Fibroblast of lung (primary cell): ENCODE results near the gene KLHL33. TPM values are rescaled to one million over a fixed set of nuclear protein-coding genes. Genes with fewer than 3 reads are reported as not detected.
"Not testable (repeated sequence)": the region's sequence is repeated elsewhere in the genome, so short reads cannot be mapped to it uniquely, and the experiment has no call there.

Experiments used
- DNase-seq, 2 donors: peaks; one replicate each; pipeline versions ENCODE4 v3.0.0 to v3.0.0-alpha.2; 2010; ENCODE audit warnings: low read depth in 2 of 2
- H2AFZ ChIP-seq: 2 replicates; pipeline ENCODE4 v1.5.1; 2012; ENCODE audit warnings: low read length, control low read depth, inconsistent platforms
- H3K27ac ChIP-seq: 2 replicates; pipeline ENCODE4 v1.5.1; 2011; ENCODE audit warnings: low read length, control low read depth; ENCODE audit not compliant: insufficient read depth
- H3K27me3 ChIP-seq: 2 replicates; pipeline ENCODE4 v1.5.1; 2011; ENCODE audit warnings: mild to moderate bottlenecking, low read length; ENCODE audit not compliant: control insufficient read depth, insufficient read depth
- H3K36me3 ChIP-seq: 2 replicates; pipeline ENCODE4 v1.5.1; 2011; ENCODE audit warnings: low read length; ENCODE audit not compliant: control insufficient read depth, insufficient read depth
- H3K4me1 ChIP-seq: 2 replicates; pipeline ENCODE4 v1.5.1; 2011; ENCODE audit warnings: low read length; ENCODE audit not compliant: control insufficient read depth, insufficient read depth; ENCODE audit errors: extremely low read depth
- H3K4me2 ChIP-seq: 2 replicates; pipeline ENCODE4 v1.5.1; 2011; ENCODE audit warnings: low read length, control low read depth; ENCODE audit not compliant: insufficient read depth; ENCODE audit errors: extremely low read depth
- H3K4me3 ChIP-seq, 4 experiments: fragments of 200-600 bp in 1 of 4; sonication (generic) in 1 of 4; replicated peaks in 1 of 4; 2 replicates each; pipeline ENCODE4 v1.5.1; 2011 to 2016; ENCODE audit warnings: low read length in 4 of 4, low read depth in 3 of 4, mild to moderate bottlenecking in 3 of 4, control low read depth in 2 of 4, inconsistent platforms in 1 of 4, mixed read lengths in 1 of 4; ENCODE audit not compliant: insufficient read depth in 1 of 4; ENCODE audit errors: control extremely low read depth in 1 of 4
- H3K79me2 ChIP-seq: 2 replicates; pipeline ENCODE4 v1.5.1; 2012; ENCODE audit warnings: mild to moderate bottlenecking, low read length, inconsistent platforms; ENCODE audit not compliant: control insufficient read depth, insufficient read depth
- H3K9ac ChIP-seq: 2 replicates; pipeline ENCODE4 v1.5.1; 2011; ENCODE audit warnings: mild to moderate bottlenecking, low read length, control low read depth; ENCODE audit not compliant: insufficient read depth
- H3K9me3 ChIP-seq: 2 replicates; pipeline ENCODE4 v1.5.1; 2012; ENCODE audit warnings: low read depth, low read length; ENCODE audit not compliant: control insufficient read depth, insufficient read depth
- H4K20me1 ChIP-seq: 2 replicates; pipeline ENCODE4 v1.5.1; 2011; ENCODE audit warnings: low read length; ENCODE audit not compliant: control insufficient read depth, insufficient read depth; ENCODE audit errors: extremely low read depth
- CTCF ChIP-seq, 2 donors: IDR thresholded peaks in 1 of 2; conservative IDR thresholded peaks in 1 of 2; 1 replicate in 1 of 2; 2 replicates in 1 of 2; pipeline ENCODE4 v1.5.1; 2011 to 2012; ENCODE audit warnings: low read length in 2 of 2, control low read depth in 1 of 2, inconsistent platforms in 1 of 2, low read depth in 1 of 2, mild to moderate bottlenecking in 1 of 2
- EZH2 ChIP-seq: IDR thresholded peaks from 2 replicates; pipeline ENCODE4 v1.5.1; 2012; ENCODE audit warnings: low read length, control low read depth, mild to moderate bottlenecking; ENCODE audit errors: missing control alignments
- polyA plus RNA-seq, 2 donors: library from polyadenylated mRNA; depleted of rRNA in 1 of 2; stranded (reverse) in 1 of 2; unstranded in 1 of 2; fragments of >200 nt; gene quantifications; 2 replicates each; pipeline ENCODE4 v1.2.1, GENCODE V29; 2011 to 2012; ENCODE audit warnings: missing spikeins in 1 of 2
- total RNA-seq: library from RNA; depleted of rRNA; stranded (reverse); fragments of >200 nt; gene quantifications from 2 replicates; pipeline ENCODE4 v1.2.1, GENCODE V29; 2014

The KLHL33 gene
- total and polyA plus RNA-seq, 2 donors (not counting 1 experiment from before 2014, with no cell fraction given) = 0.17 to 1.5 TPM

DNA sequence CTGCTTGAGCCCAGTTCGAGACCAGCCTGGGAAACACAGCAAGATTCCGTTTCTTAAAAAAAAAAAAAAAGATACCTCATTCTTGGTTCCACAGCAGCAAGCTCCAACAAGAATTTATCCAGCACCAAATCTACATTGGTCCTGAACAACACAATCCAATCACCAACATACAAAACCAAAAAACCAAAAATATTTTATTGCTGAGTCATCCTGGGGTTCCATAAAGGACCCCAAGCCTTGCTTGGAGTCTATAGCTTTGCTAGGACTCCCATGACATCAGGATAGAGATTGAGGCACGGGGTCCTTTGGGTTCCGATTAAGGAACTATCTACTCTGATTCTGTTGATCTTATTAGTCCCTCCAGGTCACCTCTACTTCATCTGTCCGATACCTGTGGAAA is 10.9 kb upstream of the KLHL33 start:
- Histone ChIP-seq H3K36me3 (peaks cover 10% of the 10 kb centered on the region), H3K27me3 (no peaks in the 10 kb centered on the region), H3K79me2 (no peaks in the 10 kb centered on the region), H3K9me3 (no peaks in the 10 kb centered on the region), H3K4me2 (no peak overlapping the region), H4K20me1 (no peaks in the 10 kb centered on the region), H3K4me1 (no peaks in the 10 kb centered on the region), H3K27ac (no peak overlapping the region), H3K4me3 (no peak overlapping the region), H2AFZ (no peak overlapping the region), H3K9ac (no peak overlapping the region)
- DNase-seq = no peak
- TF ChIP-seq EZH2 (no peak), CTCF (conservative IDR thresholded peaks at IDR 0.05 in 1 of 2, IDR thresholded peaks at IDR 0.05 in 1 of 2; ENCODE audit: low read depth in 1 of 2, low read length in 2 of 2) (no peak)

GRCh38 chr14:20443650-20444049 is 7.7 kb upstream of the KLHL33 start:
- H3K27ac ChIP-seq, H3K4me1 ChIP-seq, H3K27me3 ChIP-seq, H3K36me3 ChIP-seq, H3K4me2 ChIP-seq, H4K20me1 ChIP-seq, H3K9ac ChIP-seq, DNase-seq, H3K4me3 ChIP-seq, H3K79me2 ChIP-seq, H3K9me3 ChIP-seq, H2AFZ ChIP-seq: not testable (repeated sequence)

DNA sequence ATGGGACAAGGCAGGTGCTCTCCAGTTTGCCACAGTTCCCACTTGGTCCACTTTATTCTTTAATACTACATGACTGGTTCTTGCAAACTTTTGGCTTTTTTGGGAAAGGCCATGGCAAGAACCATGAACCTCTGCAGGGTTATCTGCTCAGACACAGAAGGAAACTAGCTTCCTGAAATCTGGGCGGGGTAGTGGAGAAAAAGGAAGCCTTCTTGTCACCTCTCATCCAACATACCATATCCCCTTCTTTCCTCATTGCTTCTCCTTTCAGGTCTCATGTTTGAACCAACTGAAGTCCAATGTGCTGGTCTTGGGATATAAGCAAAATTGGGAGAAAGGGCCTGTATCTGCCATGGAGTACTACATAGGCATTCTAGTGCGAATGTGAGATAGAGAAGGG is 5.5 kb upstream of the KLHL33 start:
- H4K20me1 ChIP-seq = no peaks in the 10 kb centered on the region
- TF ChIP-seq CTCF (conservative IDR thresholded peaks at IDR 0.05 in 1 of 2, IDR thresholded peaks at IDR 0.05 in 1 of 2; ENCODE audit: low read depth in 1 of 2, low read length in 2 of 2) (no peak), EZH2 (no peak)

More for the DNA sequence above, 5.5 kb upstream of the KLHL33 start:
- Histone ChIP-seq H3K9me3 (no peaks in the 10 kb centered on the region), H2AFZ (no peak overlapping the region), H3K27ac (no peak overlapping the region), H3K27me3 (no peaks in the 10 kb centered on the region), H3K9ac (no peak overlapping the region), H3K4me1 (no peaks in the 10 kb centered on the region), H3K79me2 (no peaks in the 10 kb centered on the region), H3K36me3 (peaks cover 3% of the 10 kb centered on the region), H3K4me2 (no peak overlapping the region), H3K4me3 (no peak overlapping the region)
- DNase-seq = no peak
